Kidney epithelial cell (primary cell): ENCODE results near the gene GPC6. TPM values are rescaled to one million over a fixed set of nuclear protein-coding genes. Genes with fewer than 3 reads are reported as not detected.

Experiments
- DNase-seq: peaks from one replicate; pipeline ENCODE4 v3.0.0-alpha.2; 2010; ENCODE audit warnings: low read depth
- H3K27me3 ChIP-seq: 2 replicates; pipeline ENCODE4 v1.6.0; 2011; ENCODE audit warnings: low read length; ENCODE audit not compliant: control insufficient read depth, insufficient read depth
- H3K36me3 ChIP-seq: 2 replicates; pipeline ENCODE4 v1.5.1; 2011; ENCODE audit warnings: low read length; ENCODE audit not compliant: control insufficient read depth, insufficient read depth
- H3K4me3 ChIP-seq: 2 replicates; pipeline ENCODE4 v1.5.1; 2011; ENCODE audit warnings: low read depth, mild to moderate bottlenecking, control low read depth, low read length
- total RNA-seq: library from RNA; depleted of rRNA; stranded (reverse); fragments of >200 nt; gene quantifications from 2 replicates; pipeline ENCODE4 v1.2.3, GENCODE V29; 2015
- TF ChIP-seq, protein P1 (sequence below): IDR thresholded peaks from 2 replicates; pipeline ENCODE4 v1.5.1; 2011; ENCODE audit warnings: mild to moderate bottlenecking, moderate library complexity, low read length, control low read depth, inconsistent platforms; ENCODE audit not compliant: insufficient read depth, poor library complexity, severe bottlenecking

GPC6 gene
- total RNA-seq, 1 donor from 2014 or later = 62.7 TPM

DNA sequence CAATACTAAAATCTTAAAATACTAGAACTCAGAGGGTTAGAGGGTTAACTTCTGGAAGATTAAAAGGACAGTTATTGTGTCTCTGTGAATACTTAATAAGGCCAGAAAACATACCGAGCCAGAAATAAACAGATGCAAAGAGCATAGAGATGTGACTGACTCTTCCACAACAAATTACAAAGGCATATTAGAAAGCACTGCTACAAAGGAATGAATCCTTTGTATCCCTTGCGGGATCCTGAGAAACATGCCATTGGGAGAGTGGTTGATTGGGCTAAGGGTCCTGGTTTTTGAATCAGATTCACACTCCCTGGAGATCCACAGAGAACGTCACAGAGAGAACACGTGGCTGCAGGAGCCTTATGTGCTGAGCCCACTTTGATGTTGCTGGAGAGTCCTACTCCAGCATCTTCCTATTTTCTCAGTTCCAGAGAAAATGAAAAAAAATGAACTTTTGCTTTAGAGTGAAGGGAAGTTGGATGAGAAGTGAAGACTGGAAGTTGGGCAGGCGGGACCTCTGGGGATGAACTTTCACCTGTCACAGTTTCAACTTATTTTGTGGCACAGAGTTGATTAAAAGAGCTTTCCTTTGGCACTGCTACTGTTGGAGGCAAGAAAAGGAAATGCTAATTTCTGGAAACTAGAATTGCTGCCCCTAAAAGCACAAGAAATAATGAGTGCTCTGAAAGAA lies 943.0 kb downstream of the GPC6 start:
- no peaks in the 10 kb centered on the region for H3K27me3 ChIP-seq
- H3K4me3 ChIP-seq = no peak overlapping the region
- no peaks in the 10 kb centered on the region for H3K36me3 ChIP-seq
- no peak for DNase-seq
- TF ChIP-seq, protein P1, sequence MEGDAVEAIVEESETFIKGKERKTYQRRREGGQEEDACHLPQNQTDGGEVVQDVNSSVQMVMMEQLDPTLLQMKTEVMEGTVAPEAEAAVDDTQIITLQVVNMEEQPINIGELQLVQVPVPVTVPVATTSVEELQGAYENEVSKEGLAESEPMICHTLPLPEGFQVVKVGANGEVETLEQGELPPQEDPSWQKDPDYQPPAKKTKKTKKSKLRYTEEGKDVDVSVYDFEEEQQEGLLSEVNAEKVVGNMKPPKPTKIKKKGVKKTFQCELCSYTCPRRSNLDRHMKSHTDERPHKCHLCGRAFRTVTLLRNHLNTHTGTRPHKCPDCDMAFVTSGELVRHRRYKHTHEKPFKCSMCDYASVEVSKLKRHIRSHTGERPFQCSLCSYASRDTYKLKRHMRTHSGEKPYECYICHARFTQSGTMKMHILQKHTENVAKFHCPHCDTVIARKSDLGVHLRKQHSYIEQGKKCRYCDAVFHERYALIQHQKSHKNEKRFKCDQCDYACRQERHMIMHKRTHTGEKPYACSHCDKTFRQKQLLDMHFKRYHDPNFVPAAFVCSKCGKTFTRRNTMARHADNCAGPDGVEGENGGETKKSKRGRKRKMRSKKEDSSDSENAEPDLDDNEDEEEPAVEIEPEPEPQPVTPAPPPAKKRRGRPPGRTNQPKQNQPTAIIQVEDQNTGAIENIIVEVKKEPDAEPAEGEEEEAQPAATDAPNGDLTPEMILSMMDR = no peak

DNA sequence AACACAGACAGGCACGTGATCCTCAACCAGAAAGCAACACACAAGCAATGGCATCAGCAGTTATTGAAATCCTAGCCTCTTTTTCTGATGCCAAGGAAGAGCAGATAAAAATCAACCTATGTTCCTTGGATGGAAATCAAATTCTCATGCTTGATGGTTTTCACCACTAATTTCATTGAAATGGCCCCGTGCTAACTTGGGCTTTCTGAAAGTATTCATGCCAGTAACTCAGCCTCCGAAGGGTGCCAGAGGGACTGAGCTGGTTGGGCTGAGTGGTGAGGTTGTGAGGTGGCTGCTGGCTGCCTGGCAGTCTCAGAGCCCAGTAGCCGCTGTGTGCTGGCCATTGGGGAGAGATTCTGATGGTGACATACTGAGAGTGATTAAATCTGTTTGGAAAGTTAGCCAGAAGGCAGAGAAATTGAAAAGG lies 943.6 kb downstream of the GPC6 start:
- Histone ChIP-seq H3K27me3 (no peaks in the 10 kb centered on the region), H3K4me3 (no peak overlapping the region), H3K36me3 (no peaks in the 10 kb centered on the region)
- TF ChIP-seq, protein P1 = no peak
- DNase-seq = no peak

DNA sequence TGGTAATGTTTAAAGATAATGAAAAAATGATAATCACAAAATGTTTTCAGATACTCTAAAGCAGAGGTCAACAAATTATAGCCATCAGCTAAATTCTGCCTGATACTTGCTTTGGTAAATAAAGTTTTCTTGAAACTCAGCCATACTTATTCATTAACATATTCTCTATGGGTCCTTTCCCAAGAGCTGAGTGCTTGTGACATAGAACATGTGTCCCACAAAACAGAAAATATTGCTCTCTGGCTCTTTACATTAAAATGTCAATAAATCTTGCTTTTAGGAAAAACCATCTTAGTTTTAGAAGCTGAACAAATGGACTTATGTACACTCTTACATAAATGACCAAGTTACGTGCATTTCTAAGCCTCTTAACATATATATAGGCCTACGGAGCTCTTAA lies 945.8 kb downstream of the GPC6 start:
- no peak for DNase-seq
- H3K36me3 ChIP-seq = no peaks in the 10 kb centered on the region
- no peak overlapping the region for H3K4me3 ChIP-seq
- H3K27me3 ChIP-seq = no peaks in the 10 kb centered on the region
- TF ChIP-seq, protein P1 = no peak

DNA sequence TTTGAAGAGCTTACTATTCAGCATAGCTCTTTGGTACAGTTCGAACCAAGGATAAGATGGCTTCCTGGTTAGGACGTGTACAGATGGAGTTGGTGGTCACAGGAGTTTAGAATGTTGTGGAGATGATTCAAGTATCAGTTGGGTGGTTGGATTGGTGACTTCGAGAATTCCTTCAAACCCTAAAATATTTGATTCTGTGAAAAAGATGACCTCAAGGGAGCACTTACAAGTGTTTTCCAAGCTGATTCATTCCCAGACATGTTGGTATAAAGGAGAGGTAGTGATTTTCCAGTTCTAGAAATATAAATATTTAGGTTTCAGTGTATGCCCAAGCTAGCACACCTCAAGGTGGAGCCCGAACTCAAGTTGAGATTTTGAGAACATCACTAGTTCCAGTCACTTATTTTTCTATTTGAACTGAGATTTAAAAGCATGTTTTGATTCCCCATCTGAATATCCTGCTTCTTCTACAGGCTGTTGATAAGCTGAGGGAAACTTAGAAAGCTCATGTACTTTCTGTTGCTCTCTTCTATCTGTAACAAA lies 946.8 kb downstream of the GPC6 start:
- TF ChIP-seq, protein P1 = no peak
- no peak for DNase-seq
- Histone ChIP-seq H3K27me3 (no peaks in the 10 kb centered on the region), H3K4me3 (no peak overlapping the region), H3K36me3 (no peaks in the 10 kb centered on the region)

DNA sequence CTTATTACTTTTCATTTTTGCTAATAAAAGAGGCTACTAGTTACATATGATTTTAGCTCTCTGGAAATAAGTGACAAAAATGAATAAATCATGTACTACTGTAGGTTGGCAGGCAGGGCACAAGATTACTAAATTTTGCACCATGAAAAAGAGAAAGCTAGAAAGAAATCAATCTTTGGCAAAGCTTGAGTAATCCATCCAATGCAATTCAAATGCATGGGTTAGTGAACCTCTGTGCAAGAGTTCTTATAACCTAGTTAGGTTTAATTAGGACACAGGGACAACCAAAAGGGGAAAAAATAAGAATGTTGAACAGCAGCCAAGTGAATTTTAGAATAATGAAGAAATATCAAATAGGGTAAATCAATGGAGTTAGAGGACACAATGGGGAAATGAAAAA lies 947.4 kb downstream of the GPC6 start:
- DNase-seq = no peak
- no peaks in the 10 kb centered on the region for H3K27me3 ChIP-seq
- H3K4me3 ChIP-seq = no peak overlapping the region
- no peaks in the 10 kb centered on the region for H3K36me3 ChIP-seq
- TF ChIP-seq, protein P1 = no peak

DNA sequence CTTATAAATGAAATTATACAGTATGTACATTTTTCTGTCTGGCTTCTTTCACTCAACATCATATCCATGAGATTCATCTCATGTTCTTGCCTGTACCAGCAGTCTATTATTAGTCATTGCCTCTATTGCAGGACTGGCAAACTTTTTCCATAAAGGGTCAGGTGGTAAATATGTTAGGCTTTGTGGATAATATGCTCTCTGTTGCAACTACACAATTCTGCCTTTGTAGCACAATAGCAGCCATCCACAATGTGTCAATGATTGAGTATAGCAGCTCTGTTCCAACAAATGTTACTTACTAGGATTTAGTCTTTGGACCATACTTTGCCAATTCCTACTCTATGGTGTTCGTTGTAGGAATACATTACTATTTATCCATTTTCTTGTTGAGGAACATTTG lies 948.5 kb downstream of the GPC6 start:
- Histone ChIP-seq H3K36me3 (no peaks in the 10 kb centered on the region), H3K27me3 (no peaks in the 10 kb centered on the region), H3K4me3 (no peak overlapping the region)
- TF ChIP-seq, protein P1 = no peak
- DNase-seq = no peak
